HG03457 (cell line): ENCODE measurements around the gene FAS.

Source experiments
- ATAC-seq: cut with Tn5 transposase; IDR thresholded peaks from one replicate; pipeline ENCODE4 v1.9.1; 2021; ENCODE audit warnings: moderate number of reproducible peaks; ENCODE audit not compliant: unreplicated experiment

FAS gene

GRCh38 chr10:88990384-88991160, at the start of gene FAS:
Gene FAS (plus strand): TSS chr10:88990798. CDS start chr10:88990877, 79 bp downstream.
- ATAC-seq, result peak; percentile 53

- ATAC-seq, result no peak
Measured at GRCh38 chr10:88941026-88941425, 49.6 kb upstream of the FAS start.

- no peak for ATAC-seq
Measured at GRCh38 chr10:88943778-88944177, 46.8 kb upstream of the FAS start.

- no peak for ATAC-seq
Measured at GRCh38 chr10:88944813-88945212, 45.8 kb upstream of the FAS start.

GRCh38 chr10:88946200-88946599, 44.4 kb upstream of the FAS start:
- no peak for ATAC-seq

- ATAC-seq, result no peak
Measured at GRCh38 chr10:88946965-88947590, 43.5 kb upstream of the FAS start.

GRCh38 chr10:88949051-88949450, 41.5 kb upstream of the FAS start:
- no peak for ATAC-seq

GRCh38 chr10:88949912-88950837, 40.4 kb upstream of the FAS start:
- no peak for ATAC-seq

GRCh38 chr10:88952647-88953111, 37.9 kb upstream of the FAS start, which contains the start of gene ACTA2:
Gene ACTA2 (minus strand): TSS chr10:88952773. CDS start chr10:88948930, 3,843 bp downstream.
- no peak for ATAC-seq

- no peak for ATAC-seq
Measured at GRCh38 chr10:88953662-88954061, 36.9 kb upstream of the FAS start.

GRCh38 chr10:88954458-88955083, 36.0 kb upstream of the FAS start:
- no peak for ATAC-seq

- no peak for ATAC-seq
Measured at GRCh38 chr10:88957381-88957780, 33.2 kb upstream of the FAS start.

GRCh38 chr10:88958721-88959120, 31.9 kb upstream of the FAS start:
- no peak for ATAC-seq

GRCh38 chr10:88960802-88961201, 29.8 kb upstream of the FAS start:
- ATAC-seq, result no peak

GRCh38 chr10:88961266-88961665, 29.3 kb upstream of the FAS start:
- no peak for ATAC-seq

GRCh38 chr10:88962336-88962735, 28.3 kb upstream of the FAS start:
- ATAC-seq, result no peak

- ATAC-seq, result no peak
Measured at GRCh38 chr10:88963318-88963717, 27.3 kb upstream of the FAS start.

- no peak for ATAC-seq
Measured at GRCh38 chr10:88964360-88964759, 26.2 kb upstream of the FAS start.

GRCh38 chr10:88964869-88965415, 25.7 kb upstream of the FAS start:
- no peak for ATAC-seq

- no peak for ATAC-seq
Measured at GRCh38 chr10:88966797-88967196, 23.8 kb upstream of the FAS start.
